K562 (cell line): ENCODE measurements around the gene PPP1R3C.

Experiments
- ARID1B ChIP-seq: fragments of 450-650 bp; IDR thresholded peaks from 2 replicates; pipeline ENCODE4 v1.6.1; 2016; ENCODE audit warnings: antibody characterized with exemption, mild to moderate bottlenecking, inconsistent platforms
- KLF1 ChIP-seq: fragments of 450-650 bp; IDR thresholded peaks from 2 replicates; pipeline ENCODE4 v1.6.1; 2016; ENCODE audit warnings: missing genetic modification characterization, missing compliant biosample characterization
- NR1H2 ChIP-seq: sonication (generic); formaldehyde crosslinking; IDR thresholded peaks from 2 replicates; pipeline ENCODE4 v1.4.0; 2020; ENCODE audit warnings: mild to moderate bottlenecking, missing genetic modification reagents

GRCh38 chr10:91627344-91628102, 5.3 kb downstream of the PPP1R3C start:
- TF ChIP-seq NR1H2 (no peak), KLF1 (tag) (no peak), ARID1B (no peak)
